GM19239 (cell line): ENCODE results near the gene CD300LD.

Source experiments
- DNase-seq: peaks from one replicate; pipeline ENCODE4 v3.0.0; 2011; ENCODE audit warnings: low spot score; ENCODE audit not compliant: insufficient read length
- FAIRE-seq: peaks from 2 replicates; lab custom pipeline; 2011; peaks lifted over from hg19 to GRCh38; lab: Jason Lieb, UNC

CD300LD gene

GRCh38 chr17:74608511-74608910 is 16.4 kb upstream of the CD300LD start:
- no peak for DNase-seq
- no peak for FAIRE-seq

GRCh38 chr17:74607221-74607620 is 15.1 kb upstream of the CD300LD start:
- no peak for FAIRE-seq

GRCh38 chr17:74606050-74606449 is 14.0 kb upstream of the CD300LD start:
- DNase-seq = no peak
- FAIRE-seq = no peak

More at GRCh38 chr17:74607221-74607620, 15.1 kb upstream of the CD300LD start:
- DNase-seq = no peak

GRCh38 chr17:74605361-74605760 is 13.3 kb upstream of the CD300LD start:
- FAIRE-seq (no peak), DNase-seq (no peak)

- FAIRE-seq (no peak), DNase-seq (no peak)
Observed at GRCh38 chr17:74604761-74605160, 12.7 kb upstream of the CD300LD start.

GRCh38 chr17:74604200-74604599 is 12.1 kb upstream of the CD300LD start:
- FAIRE-seq (no peak), DNase-seq (no peak)

GRCh38 chr17:74603746-74604145 is 11.7 kb upstream of the CD300LD start:
- no peak for DNase-seq
- no peak for FAIRE-seq

- no peak for FAIRE-seq
- DNase-seq = no peak
Observed at GRCh38 chr17:74603037-74603635, 11.1 kb upstream of the CD300LD start.

- FAIRE-seq (peak; percentile 74), DNase-seq (peak; percentile 40)
Observed at GRCh38 chr17:74601944-74602572, 10.0 kb upstream of the CD300LD start.

GRCh38 chr17:74599448-74599939 is 7.4 kb upstream of the CD300LD start:
- FAIRE-seq = no peak
- DNase-seq = no peak

- FAIRE-seq (no peak), DNase-seq (no peak)
Observed at GRCh38 chr17:74599023-74599399, 6.9 kb upstream of the CD300LD start.

- DNase-seq = no peak
- no peak for FAIRE-seq
Observed at GRCh38 chr17:74598346-74599022, 6.4 kb upstream of the CD300LD start.

GRCh38 chr17:74597069-74597790 is 5.1 kb upstream of the CD300LD start:
- DNase-seq (no peak), FAIRE-seq (no peak)

- FAIRE-seq = no peak
- DNase-seq = no peak
Observed at GRCh38 chr17:74595037-74595750, 3.1 kb upstream of the CD300LD start.

GRCh38 chr17:74591503-74591902 is 580 bp downstream of the CD300LD start:
- FAIRE-seq (no peak), DNase-seq (no peak)

GRCh38 chr17:74585711-74586110 is 6.4 kb downstream of the CD300LD start:
- no peak for DNase-seq
- FAIRE-seq = no peak

- DNase-seq (no peak), FAIRE-seq (no peak)
Observed at GRCh38 chr17:74584292-74585060, 7.6 kb downstream of the CD300LD start.

GRCh38 chr17:74582633-74583032 is 9.4 kb downstream of the CD300LD start:
- FAIRE-seq = no peak
- no peak for DNase-seq

GRCh38 chr17:74579900-74580299 is 12.2 kb downstream of the CD300LD start:
- DNase-seq (no peak), FAIRE-seq (no peak)
